ENCODE data around the gene DPP6.

Gene DPP6

DNA sequence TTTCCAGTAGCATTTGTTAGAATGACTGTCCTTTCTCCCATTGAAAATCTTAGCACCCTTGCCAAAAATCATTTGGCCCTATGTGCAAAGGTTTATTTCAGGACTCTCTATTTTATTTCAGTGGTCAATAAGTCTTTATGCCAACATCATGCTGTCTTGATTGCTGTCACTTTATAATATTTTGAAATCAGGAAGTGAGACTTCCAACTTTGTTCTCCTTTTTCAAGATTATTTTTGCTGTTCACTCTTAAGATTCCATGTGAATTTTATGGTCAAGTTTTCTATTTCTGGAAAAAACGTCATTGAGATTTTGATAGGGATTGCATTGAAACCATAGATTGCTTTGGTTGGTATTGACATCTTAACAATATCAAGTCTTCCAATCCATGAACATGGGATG, 885.6 kb downstream of the DPP6 start:
- TF ChIP-seq FOXP2 (optimal IDR thresholded peaks at IDR 0.05; ENCODE audit: control extremely low read depth, extremely low read length, insufficient read depth), result no peak
- TF ChIP-seq EZH2 (IDR thresholded peaks at IDR 0.05), result no peak
- no peak for TF ChIP-seq POLR2AphosphoS5 (IDR thresholded peaks at IDR 0.05; ENCODE audit: borderline replicate concordance, low read depth, low read length)
- no peak overlapping the region for H3K4me3 ChIP-seq
- no peak overlapping the region for H3K9ac ChIP-seq (ENCODE audit: insufficient read length)

GRCh38 chr7:154942691-154943090, 890.5 kb downstream of the DPP6 start:
- DNase-seq (ENCODE audit: low read depth, low spot score), result no peak

More for the DNA sequence above, 885.6 kb downstream of the DPP6 start:
- no peaks in the 10 kb centered on the region; the same call in 1 of the 2 replicates for H3K36me3 ChIP-seq (ENCODE audit: insufficient read depth, low read length)
- no peak overlapping the region for H3K27ac ChIP-seq
- no peaks in the 10 kb centered on the region for H3K9me3 ChIP-seq (ENCODE audit: low read depth, low read length)
- DNase-seq (ENCODE audit: low read depth, low spot score), result no peak

More at GRCh38 chr7:154942691-154943090, 890.5 kb downstream of the DPP6 start:
- Histone ChIP-seq H3K36me3 (ENCODE audit: insufficient read depth, low read length) (peaks cover 30% of the 10 kb centered on the region), H3K4me3 (no peak overlapping the region), H3K9ac (ENCODE audit: insufficient read length) (no peak overlapping the region), H3K9me3 (ENCODE audit: low read depth, low read length) (no peaks in the 10 kb centered on the region), H3K27ac (no peak overlapping the region)
- TF ChIP-seq EZH2 (IDR thresholded peaks at IDR 0.05), result no peak
- TF ChIP-seq POLR2AphosphoS5 (IDR thresholded peaks at IDR 0.05; ENCODE audit: borderline replicate concordance, low read depth, low read length), result no peak
- TF ChIP-seq FOXP2 (optimal IDR thresholded peaks at IDR 0.05; ENCODE audit: control extremely low read depth, extremely low read length, insufficient read depth), result no peak
